Astrocyte of the spinal cord (primary cell): ENCODE measurements around the gene ITGA8.
A peak's percentile ranks its signal among the peaks of the same experiment; 100 is the strongest.

Experiments
- DNase-seq: peaks from one replicate; pipeline ENCODE4 v3.0.0; 2011; ENCODE audit warnings: low read depth, low spot score
- H3K4me3 ChIP-seq: 2 replicates; pipeline ENCODE4 v1.5.1; 2011; ENCODE audit warnings: low read depth, mild to moderate bottlenecking, low read length, moderate library complexity
- CTCF ChIP-seq: IDR thresholded peaks from 2 replicates; pipeline ENCODE4 v1.5.1; 2012; ENCODE audit warnings: low read depth, mild to moderate bottlenecking, low read length, inconsistent platforms
- in situ Hi-C: cut with HindIII; loops from 2 replicates; pipeline ENCODE4 v1.10.0; 2017; ENCODE audit warnings: low sequenced_read_pairs

The ITGA8 gene

DNA sequence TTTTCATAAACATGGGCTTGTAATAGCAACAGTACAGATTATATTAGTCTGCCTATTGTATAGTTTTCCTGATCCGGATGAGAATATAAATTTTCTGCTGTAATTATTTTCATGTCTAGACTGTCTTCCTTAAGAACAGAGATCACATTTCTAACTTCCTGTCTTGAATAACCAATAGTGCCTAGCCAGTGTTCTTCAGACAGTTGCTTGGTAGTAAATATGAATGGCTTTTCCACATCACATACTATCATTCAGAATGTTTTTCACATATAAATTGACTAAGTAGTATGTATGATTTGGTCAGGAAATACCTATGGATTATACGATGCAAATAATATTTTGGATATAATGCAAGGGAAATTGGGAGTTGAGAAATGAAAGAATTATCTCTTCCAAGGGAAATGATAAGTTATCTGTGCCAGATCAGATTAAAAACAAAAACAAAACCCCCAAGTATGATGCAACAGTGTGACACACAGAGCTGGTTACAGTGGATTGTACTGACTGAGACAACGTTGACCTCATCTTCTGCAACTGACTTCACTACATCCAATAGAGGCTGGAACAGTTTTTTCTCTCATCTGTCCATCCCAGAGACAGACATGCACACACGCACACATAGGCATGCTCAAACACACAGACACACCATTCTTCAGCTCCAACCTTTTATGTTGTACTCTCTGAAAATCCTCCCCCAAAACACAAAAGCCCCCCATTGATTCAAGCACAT is 16.4 kb downstream of the ITGA8 start:
- no peak overlapping the region for H3K4me3 ChIP-seq
- in situ Hi-C loops: no loop called here
- DNase-seq: peak; percentile 32
- TF ChIP-seq CTCF: no peak

DNA sequence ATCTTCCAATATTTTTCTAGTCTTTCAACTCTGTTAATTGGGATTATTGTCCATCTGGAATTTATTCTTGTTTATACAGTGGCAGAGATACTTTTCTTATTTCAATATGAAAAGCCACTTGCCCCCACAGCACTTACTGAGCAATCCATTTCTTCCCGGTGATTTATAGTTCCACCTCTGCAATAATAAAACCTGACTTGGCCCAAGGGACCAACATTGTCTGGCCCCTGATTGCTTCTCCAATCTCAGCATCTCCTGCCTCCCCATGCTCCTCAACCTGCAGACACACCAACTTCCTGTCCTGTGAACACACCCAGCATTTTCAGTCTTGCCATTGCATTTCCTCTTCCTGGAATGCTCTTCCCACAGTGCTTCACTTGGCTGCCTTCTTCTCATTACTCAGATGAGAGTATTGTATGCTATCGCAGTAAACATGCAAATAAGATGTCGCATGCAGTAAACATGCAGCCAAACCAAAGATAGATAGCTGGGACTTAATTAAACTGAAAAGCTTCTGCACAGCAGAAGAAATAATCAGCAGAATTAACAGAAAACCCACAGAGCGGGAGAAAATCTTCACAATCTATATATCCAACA is 19.5 kb downstream of the ITGA8 start:
- H3K4me3 ChIP-seq: no peak overlapping the region
- no peak for DNase-seq
- TF ChIP-seq CTCF: no peak
- in situ Hi-C loops: no loop called here

DNA sequence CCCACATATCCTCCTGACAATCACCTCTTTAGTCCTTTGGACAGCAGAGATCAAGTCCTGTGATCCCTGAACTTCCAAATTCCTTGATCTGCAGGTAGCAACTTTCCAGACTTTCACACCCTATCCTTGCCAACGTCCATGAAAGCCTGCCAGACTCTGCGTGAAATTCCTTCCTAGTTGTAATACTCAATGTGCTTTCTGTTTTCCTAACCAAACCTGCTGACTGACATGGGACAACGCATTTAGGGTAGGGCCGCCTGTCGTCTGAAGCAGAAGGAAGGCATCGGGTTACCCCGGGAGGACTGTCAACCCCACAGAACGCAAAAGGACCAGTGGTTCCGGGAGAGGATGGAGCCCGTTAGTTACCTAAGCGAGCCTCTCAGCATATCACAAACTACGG is 23.9 kb downstream of the ITGA8 start:
- DNase-seq: no peak
- in situ Hi-C loops: no loop called here
- no peak for TF ChIP-seq CTCF
- H3K4me3 ChIP-seq: no peak overlapping the region

- TF ChIP-seq CTCF: no peak
- no peak for DNase-seq
- in situ Hi-C loops: no loop called here
- H3K4me3 ChIP-seq: no peak overlapping the region
Measured at GRCh38 chr10:15690031-15690430, 29.7 kb downstream of the ITGA8 start.

DNA sequence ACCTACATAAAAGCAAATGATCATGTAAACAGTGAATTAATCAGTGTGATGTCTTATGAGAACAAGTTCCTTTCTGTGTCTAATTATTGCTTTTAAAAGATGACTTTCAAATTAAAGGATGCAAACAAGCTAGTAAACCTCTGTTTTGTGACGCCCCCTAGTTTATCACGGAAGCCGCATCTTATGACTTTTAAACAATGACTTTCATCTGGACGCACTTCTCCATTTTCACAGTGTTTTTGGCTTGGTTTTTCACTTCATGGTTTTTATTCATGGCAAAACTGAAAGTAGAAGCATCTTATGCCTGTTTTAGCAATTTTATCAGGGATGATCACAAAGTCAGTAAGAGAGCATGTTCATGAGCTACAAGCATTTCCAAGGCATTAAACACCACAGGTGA is 35.0 kb downstream of the ITGA8 start:
- TF ChIP-seq CTCF: no peak
- H3K4me3 ChIP-seq: no peak overlapping the region
- in situ Hi-C loops: no loop called here
- no peak for DNase-seq

DNA sequence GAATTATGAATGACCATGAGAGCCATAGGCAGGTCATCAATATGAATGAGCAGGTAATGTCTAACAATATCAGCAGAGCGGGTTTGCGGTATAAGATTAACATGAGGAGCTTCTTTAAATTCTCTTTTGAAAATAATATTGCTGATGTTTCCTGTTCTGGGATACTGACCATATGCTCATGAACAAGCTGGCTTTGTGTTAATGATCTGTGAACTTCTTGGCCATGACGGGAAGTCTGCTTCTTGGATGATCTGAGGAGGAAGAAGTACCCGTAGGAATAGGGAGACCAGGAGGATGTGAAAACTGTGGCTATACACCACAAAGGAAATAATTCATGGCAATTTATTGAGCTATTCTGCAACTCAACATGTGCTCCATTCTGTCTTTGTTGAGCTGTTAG is 38.6 kb downstream of the ITGA8 start:
- no peak for DNase-seq
- TF ChIP-seq CTCF: no peak
- in situ Hi-C loops: no loop called here
- H3K4me3 ChIP-seq: no peak overlapping the region
